ENCODE data around the gene COLEC12.

The COLEC12 gene

GRCh38 chr18:354471-354870 is 146.0 kb downstream of the COLEC12 start:
- DNase-seq (ENCODE audit: low read depth) = no peak
- TF ChIP-seq CTCF (conservative IDR thresholded peaks at IDR 0.05; ENCODE audit: low read depth, low read length) = no peak
- no peak overlapping the region for H3K4me3 ChIP-seq (ENCODE audit: low read depth, low read length)

GRCh38 chr18:354003-354402 is 146.5 kb downstream of the COLEC12 start:
- H3K4me3 ChIP-seq (ENCODE audit: low read depth, low read length) = no peak overlapping the region
- no peak for DNase-seq (ENCODE audit: low read depth)
- no peak for TF ChIP-seq CTCF (conservative IDR thresholded peaks at IDR 0.05; ENCODE audit: low read depth, low read length)

- H3K4me3 ChIP-seq (ENCODE audit: low read depth, low read length) = no peak overlapping the region
- TF ChIP-seq CTCF (conservative IDR thresholded peaks at IDR 0.05; ENCODE audit: low read depth, low read length) = no peak
- DNase-seq (ENCODE audit: low read depth) = no peak
These were observed 148.1 kb downstream of the COLEC12 start for GRCh38 chr18:352438-352837.

GRCh38 chr18:350953-351572 is 149.4 kb downstream of the COLEC12 start:
- no peak overlapping the region for H3K4me3 ChIP-seq (ENCODE audit: low read depth, low read length)
- no peak for TF ChIP-seq CTCF (conservative IDR thresholded peaks at IDR 0.05; ENCODE audit: low read depth, low read length)
- DNase-seq (ENCODE audit: low read depth) = no peak

- H3K4me3 ChIP-seq (ENCODE audit: low read depth, low read length) = no peak overlapping the region
- TF ChIP-seq CTCF (conservative IDR thresholded peaks at IDR 0.05; ENCODE audit: low read depth, low read length) = no peak
- DNase-seq (ENCODE audit: low read depth) = no peak
These were observed 153.9 kb downstream of the COLEC12 start for GRCh38 chr18:346600-346999.

GRCh38 chr18:341102-341501 is 159.4 kb downstream of the COLEC12 start:
- no peak for TF ChIP-seq CTCF (conservative IDR thresholded peaks at IDR 0.05; ENCODE audit: low read depth, low read length)
- no peak for DNase-seq (ENCODE audit: low read depth)
- H3K4me3 ChIP-seq (ENCODE audit: low read depth, low read length) = no peak overlapping the region

GRCh38 chr18:340044-340443 is 160.5 kb downstream of the COLEC12 start:
- TF ChIP-seq CTCF (conservative IDR thresholded peaks at IDR 0.05; ENCODE audit: low read depth, low read length) = no peak
- H3K4me3 ChIP-seq (ENCODE audit: low read depth, low read length) = no peak overlapping the region
- DNase-seq (ENCODE audit: low read depth) = no peak

All from choroid plexus epithelial cell (primary cell).